Caco-2 (cell line): ENCODE results near the gene UBA7. TPM values are rescaled to one million over a fixed set of nuclear protein-coding genes. Genes with fewer than 3 reads are reported as not detected.

Experiments used
- BruUV-seq: library from RNA; stranded (reverse); fragments of 400-500 nt; replicated peaks from 2 replicates; lab custom pipeline; 2021; lab: Mats Ljungman, UMichigan
- CTCF ChIA-PET: fragments of 300-600 bp; sonication (Branson Sonifier 250); formaldehyde crosslinking; loops from one replicate; lab custom pipeline; 2022; ENCODE audit warnings: antibody characterized with exemption; lab: Charles Lee
- POLR2A ChIA-PET: fragments of 300-600 bp; sonication (Branson Sonifier 250); formaldehyde crosslinking; loops from one replicate; lab custom pipeline; 2022; ENCODE audit warnings: antibody characterized with exemption; lab: Charles Lee
- DNase-seq, 2 experiments: peaks; one replicate each; pipeline versions ENCODE4 v3.0.0 to v3.0.0-alpha.2; 2020 to 2022
- H3K27me3 ChIP-seq: replicated peaks from 2 replicates; pipeline ENCODE4 v1.6.0; 2011; ENCODE audit warnings: low read length; ENCODE audit not compliant: control insufficient read depth, insufficient read depth
- H3K36me3 ChIP-seq: 2 replicates; pipeline ENCODE4 v1.5.1; 2011; ENCODE audit warnings: low read length; ENCODE audit not compliant: control insufficient read depth, insufficient read depth
- H3K4me1 ChIP-seq: fragments of 250-450 bp; sonication (Bioruptor Pico); 2 replicates; pipeline ENCODE4 v1.5.1; 2020; ENCODE audit warnings: mild to moderate bottlenecking
- H3K4me3 ChIP-seq: 2 replicates; pipeline ENCODE4 v1.5.1; 2011; ENCODE audit warnings: low read depth, mild to moderate bottlenecking, control low read depth, low read length
- H3K9me3 ChIP-seq: fragments of 250-450 bp; sonication (Bioruptor Pico); 2 replicates; pipeline ENCODE4 v1.5.1; 2020; ENCODE audit warnings: mild to moderate bottlenecking, moderate library complexity
- H3K27ac Mint-ChIP-seq: one replicate; pipeline ENCODE4 v1.8.0; 2022; ENCODE audit warnings: mixed read lengths; ENCODE audit not compliant: unreplicated experiment
- H3K27me3 Mint-ChIP-seq: one replicate; pipeline ENCODE4 v1.8.0; 2022; ENCODE audit warnings: mixed read lengths; ENCODE audit not compliant: insufficient read depth, unreplicated experiment
- H3K36me3 Mint-ChIP-seq: one replicate; pipeline ENCODE4 v1.8.0; 2022; ENCODE audit warnings: mild to moderate bottlenecking, mixed read lengths; ENCODE audit not compliant: insufficient read depth, unreplicated experiment
- H3K4me1 Mint-ChIP-seq: one replicate; pipeline ENCODE4 v1.8.0; 2022; ENCODE audit warnings: low read depth, mixed read lengths; ENCODE audit not compliant: unreplicated experiment
- H3K4me3 Mint-ChIP-seq: one replicate; pipeline ENCODE4 v1.8.0; 2022; ENCODE audit warnings: mild to moderate bottlenecking, moderate library complexity, mixed read lengths; ENCODE audit not compliant: unreplicated experiment
- H3K9me3 Mint-ChIP-seq: one replicate; pipeline ENCODE4 v1.8.0; 2022; ENCODE audit warnings: mixed read lengths; ENCODE audit not compliant: unreplicated experiment
- CTCF ChIP-seq, 2 experiments: fragments of 200-600 bp in 1 of 2; IDR thresholded peaks; 1 replicate in 1 of 2; 2 replicates in 1 of 2; pipeline versions ENCODE4 v1.5.1 to v1.8.0; 2011 to 2022; ENCODE audit warnings: antibody characterized with exemption in 1 of 2, control low read depth in 1 of 2, inconsistent platforms in 1 of 2, low read depth in 1 of 2, low read length in 1 of 2, mild to moderate bottlenecking in 1 of 2, moderate library complexity in 1 of 2; ENCODE audit not compliant: insufficient read depth in 1 of 2, severe bottlenecking in 1 of 2, unreplicated experiment in 1 of 2
- intact Hi-C: fragments of 100-400 bp; cut with micrococcal nuclease; formaldehyde crosslinking; loops from one replicate; pipeline ENCODE4 v1.10.0; 2022; ENCODE audit not compliant: unreplicated experiment
- total RNA-seq: library from RNA; stranded (reverse); gene quantifications from 2 replicates; pipeline ENCODE4 v1.2.3, GENCODE V29; 2022

UBA7 gene
- total RNA-seq, 1 experiment from 2014 or later = 0.93 TPM

- H3K4me3 Mint-ChIP-seq = no peak overlapping the region
- H3K27me3 Mint-ChIP-seq = no peaks in the 10 kb centered on the region
- intact Hi-C loops = no loop called here
- H3K36me3 Mint-ChIP-seq = peaks cover 19% of the 10 kb centered on the region
- no peak overlapping the region for H3K4me3 ChIP-seq
- H3K4me1 Mint-ChIP-seq = no peaks in the 10 kb centered on the region
- H3K27ac Mint-ChIP-seq = no peak overlapping the region
- no peak for DNase-seq
- no peak for TF ChIP-seq CTCF (IDR thresholded peaks at IDR 0.05; ENCODE audit: insufficient read depth in 1 of 2, low read depth in 1 of 2, low read length in 1 of 2, severe bottlenecking in 1 of 2, unreplicated experiment in 1 of 2)
- H3K27me3 ChIP-seq = no peaks in the 10 kb centered on the region
- H3K9me3 ChIP-seq = no peaks in the 10 kb centered on the region
- H3K9me3 Mint-ChIP-seq = no peaks in the 10 kb centered on the region
- ChIA-PET CTCF (interaction anchor here (0.7 to 0.8 kb wide), 2 partner anchors 8 to 56 kb away, joined by 3 read pairs; no protein-coding TSS in a partner anchor), POLR2A (no interaction called here)
- H3K4me1 ChIP-seq = no peaks in the 10 kb centered on the region
- H3K36me3 ChIP-seq = no peaks in the 10 kb centered on the region
- BruUV-seq = no TSS peak
Observed at GRCh38 chr3:49844464-49845183, 30.9 kb upstream of the UBA7 start.

GRCh38 chr3:49842843-49843517 lies 29.2 kb upstream of the UBA7 start:
- Mint-ChIP-seq H3K4me3 (no peak overlapping the region), H3K9me3 (no peaks in the 10 kb centered on the region), H3K4me1 (no peaks in the 10 kb centered on the region), H3K27me3 (no peaks in the 10 kb centered on the region), H3K27ac (no peak overlapping the region), H3K36me3 (peaks cover 29% of the 10 kb centered on the region)
- BruUV-seq = no TSS peak
- intact Hi-C loops = no loop called here
- ChIA-PET CTCF (no interaction called here), POLR2A (no interaction called here)
- DNase-seq = no peak
- Histone ChIP-seq H3K4me3 (no peak overlapping the region), H3K27me3 (no peaks in the 10 kb centered on the region), H3K36me3 (no peaks in the 10 kb centered on the region), H3K9me3 (no peaks in the 10 kb centered on the region), H3K4me1 (no peaks in the 10 kb centered on the region)
- TF ChIP-seq CTCF (IDR thresholded peaks at IDR 0.05; ENCODE audit: insufficient read depth in 1 of 2, low read depth in 1 of 2, low read length in 1 of 2, severe bottlenecking in 1 of 2, unreplicated experiment in 1 of 2) = no peak

- no peak for TF ChIP-seq CTCF (IDR thresholded peaks at IDR 0.05; ENCODE audit: insufficient read depth in 1 of 2, low read depth in 1 of 2, low read length in 1 of 2, severe bottlenecking in 1 of 2, unreplicated experiment in 1 of 2)
- Mint-ChIP-seq H3K27ac (no peak overlapping the region), H3K9me3 (no peaks in the 10 kb centered on the region), H3K36me3 (peaks cover 35% of the 10 kb centered on the region), H3K27me3 (no peaks in the 10 kb centered on the region), H3K4me1 (no peaks in the 10 kb centered on the region), H3K4me3 (no peak overlapping the region)
- no peak for DNase-seq
- no peak overlapping the region for H3K4me3 ChIP-seq
- no peaks in the 10 kb centered on the region for H3K9me3 ChIP-seq
- ChIA-PET CTCF (interaction anchor here (0.7 to 2.8 kb wide), 6 partner anchors 32 to 88 kb away, joined by 3 to 12 read pairs (median 4); partner anchors contain the start of genes INKA1 and MON1A), POLR2A (no interaction called here)
- H3K27me3 ChIP-seq = no peaks in the 10 kb centered on the region
- intact Hi-C loops = loop anchor here (1.0 kb wide), 2 partner anchors 31 to 64 kb away; no protein-coding TSS in a partner anchor
- H3K4me1 ChIP-seq = no peaks in the 10 kb centered on the region
- BruUV-seq = no TSS peak
- no peaks in the 10 kb centered on the region; the same call in 1 of the 2 replicates for H3K36me3 ChIP-seq
Observed at GRCh38 chr3:49841806-49842205, 28.1 kb upstream of the UBA7 start.
